Prostate gland (tissue), 2 donors: ENCODE data around the gene FAM43B. TPM values are rescaled to one million over a fixed set of nuclear protein-coding genes. Genes with fewer than 3 reads are reported as not detected.

Experiments used
- DNase-seq: peaks from one replicate; pipeline ENCODE4 v3.0.0-alpha.2; 2019; ENCODE audit warnings: low spot score
- H3K27ac ChIP-seq, 2 donors: fragments of 200-600 bp; sonication (generic); 2 replicates each; pipeline ENCODE4 v1.5.1; 2017 to 2019
- H3K27me3 ChIP-seq: fragments of 200-600 bp; sonication (generic); replicated peaks from 2 replicates; pipeline ENCODE4 v1.5.1; 2019; ENCODE audit not compliant: insufficient read depth
- H3K36me3 ChIP-seq, 2 donors: fragments of 200-600 bp; sonication (generic); 1 replicate in 1 of 2; 2 replicates in 1 of 2; pipeline versions ENCODE4 v1.5.1 to v1.8.1; 2017 to 2019
- H3K4me1 ChIP-seq: fragments of 200-600 bp; sonication (generic); replicated peaks from 2 replicates; pipeline ENCODE4 v1.5.1; 2019
- H3K4me3 ChIP-seq, 2 donors: fragments of 200-600 bp; sonication (generic); 2 replicates each; pipeline ENCODE4 v1.5.1; 2017 to 2019
- H3K9me3 ChIP-seq: fragments of 200-600 bp; sonication (generic); 2 replicates; pipeline ENCODE4 v1.5.1; 2017
- CTCF ChIP-seq, 4 experiments: fragments of 200-600 bp in 2 of 4; fragments of 450-650 bp in 2 of 4; sonication (generic) in 2 of 4; IDR thresholded peaks; 1 replicate in 3 of 4; 2 replicates in 1 of 4; pipeline ENCODE4 v1.5.1; 2016 to 2019; ENCODE audit warnings: antibody characterized with exemption in 4 of 4, mild to moderate bottlenecking in 2 of 4, moderate library complexity in 2 of 4
- POLR2A ChIP-seq: fragments of 450-650 bp; IDR thresholded peaks from one replicate; pipeline ENCODE4 v1.6.1; 2016; ENCODE audit warnings: antibody characterized with exemption, mild to moderate bottlenecking
- POLR2AphosphoS5 ChIP-seq: sonication (generic); formaldehyde crosslinking; IDR thresholded peaks from one replicate; pipeline ENCODE4 v1.6.1; 2017; ENCODE audit warnings: antibody characterized with exemption
- WGBS: methylation state at CpG from one replicate; pipeline ENCODE4 v1.1.5; 2018; 5-methylcytosine and 5-hydroxymethylcytosine counted together
- intact Hi-C: fragments of 100-400 bp; cut with DNase I; formaldehyde crosslinking; loops from one replicate; pipeline ENCODE4 v1.14.2; 2022
- total RNA-seq, 2 donors: library from RNA; depleted of rRNA; stranded (reverse); fragments of >200 nt; gene quantifications; one replicate each; pipeline ENCODE4 v1.1.0, GENCODE V29; 2016

The FAM43B gene
- total RNA-seq, 2 donors from 2014 or later, result 0.68 to 0.85 TPM

GRCh38 chr1:20534659-20535417, 17.5 kb upstream of the FAM43B start:
- no peaks in the 10 kb centered on the region for H3K36me3 ChIP-seq
- no peak for DNase-seq
- 68% methylated on average over 12 of the region's 12 CpGs for WGBS
- H3K9me3 ChIP-seq, result no peaks in the 10 kb centered on the region
- H3K4me1 ChIP-seq, result no peaks in the 10 kb centered on the region
- intact Hi-C loops, result no loop called here
- TF ChIP-seq POLR2A, result no peak
- TF ChIP-seq POLR2AphosphoS5, result no peak
- TF ChIP-seq CTCF (IDR thresholded peaks at IDR 0.05), result no peak
- no peaks in the 10 kb centered on the region for H3K27me3 ChIP-seq
- no peak overlapping the region for H3K27ac ChIP-seq
- no peak overlapping the region for H3K4me3 ChIP-seq

GRCh38 chr1:20538227-20538626, 14.1 kb upstream of the FAM43B start:
- DNase-seq, result no peak
- intact Hi-C loops, result no loop called here
- Histone ChIP-seq H3K4me3 (no peak overlapping the region), H3K27ac (no peak overlapping the region), H3K9me3 (no peaks in the 10 kb centered on the region), H3K4me1 (no peaks in the 10 kb centered on the region), H3K36me3 (no peaks in the 10 kb centered on the region), H3K27me3 (no peaks in the 10 kb centered on the region)
- TF ChIP-seq CTCF (IDR thresholded peaks at IDR 0.05), result no peak
- TF ChIP-seq POLR2A, result no peak
- no peak for TF ChIP-seq POLR2AphosphoS5
- WGBS, result 27% methylated on average over 2 of the region's 2 CpGs

- H3K9me3 ChIP-seq, result no peaks in the 10 kb centered on the region
- TF ChIP-seq POLR2AphosphoS5 (no peak), POLR2A (no peak), CTCF (IDR thresholded peaks at IDR 0.05) (no peak)
- no peaks in the 10 kb centered on the region for H3K36me3 ChIP-seq
- H3K4me3 ChIP-seq, result no peak overlapping the region
- DNase-seq, result no peak
- no peaks in the 10 kb centered on the region for H3K4me1 ChIP-seq
- no peaks in the 10 kb centered on the region for H3K27me3 ChIP-seq
- intact Hi-C loops, result no loop called here
- no peak overlapping the region for H3K27ac ChIP-seq
- WGBS, result 63% methylated on average over 3 of the region's 3 CpGs
Measured at GRCh38 chr1:20538760-20539551, 13.4 kb upstream of the FAM43B start.

GRCh38 chr1:20540281-20540680, 12.1 kb upstream of the FAM43B start:
- H3K36me3 ChIP-seq, result no peaks in the 10 kb centered on the region
- H3K27me3 ChIP-seq, result no peaks in the 10 kb centered on the region
- H3K4me1 ChIP-seq, result no peaks in the 10 kb centered on the region
- TF ChIP-seq POLR2A (no peak), CTCF (IDR thresholded peaks at IDR 0.05) (no peak), POLR2AphosphoS5 (no peak)
- H3K4me3 ChIP-seq, result no peak overlapping the region
- no peaks in the 10 kb centered on the region for H3K9me3 ChIP-seq
- 100% methylated on average over 1 of the region's 1 CpG for WGBS
- H3K27ac ChIP-seq, result no peak overlapping the region
- intact Hi-C loops, result no loop called here
- no peak for DNase-seq
